ENCODE measurements around the gene ARHGEF28. TPM values are rescaled to one million over a fixed set of nuclear protein-coding genes. Genes with fewer than 3 reads are reported as not detected.

Gene ARHGEF28
- total RNA-seq, 6 donors from 2014 or later: 14.4 to 47.1 (median 24.4) TPM

DNA sequence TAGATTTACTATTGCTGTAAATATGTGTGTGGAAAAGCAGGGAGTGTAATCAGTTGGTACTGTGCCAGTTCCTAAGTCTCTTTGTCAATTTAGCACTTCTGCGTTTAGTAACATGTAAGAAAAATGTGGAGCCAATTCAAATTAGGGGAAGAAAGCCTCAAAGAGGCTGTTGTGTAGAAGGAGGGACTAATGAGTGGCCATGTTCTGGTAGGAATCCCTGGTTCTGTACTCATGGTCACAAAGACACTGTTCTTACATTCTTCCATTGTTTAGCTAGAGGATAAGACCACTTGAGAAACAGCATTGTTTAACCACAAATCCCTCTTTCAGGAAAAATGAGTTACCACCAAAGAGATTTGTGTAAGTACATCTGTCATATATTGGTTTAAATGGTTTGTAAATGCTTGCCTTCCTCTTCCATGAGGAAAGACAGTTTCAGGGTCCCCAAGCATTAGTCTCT, 14.9 kb downstream of the ARHGEF28 start:
- no peaks in the 10 kb centered on the region for H3K27me3 ChIP-seq
- no peak overlapping the region for H3K4me3 ChIP-seq
- H3K4me1 ChIP-seq: peaks cover 0 to 5% (median 2%) of the 10 kb centered on the region in 4 donors
- DNase-seq (no peak), ATAC-seq (ENCODE audit: low FRiP score in 2 of 2) (no peak)
- no peak overlapping the region for H3K27ac ChIP-seq
- no peaks in the 10 kb centered on the region for H3K36me3 ChIP-seq
- no peak for TF ChIP-seq CTCF (IDR thresholded peaks at IDR 0.05)
- no peak for TF ChIP-seq POLR2A (IDR thresholded peaks at IDR 0.05)
- no peak for TF ChIP-seq POLR2AphosphoS5 (IDR thresholded peaks at IDR 0.05)
- no peak for TF ChIP-seq EP300 (IDR thresholded peaks at IDR 0.05)
- H3K9me3 ChIP-seq: no peaks in the 10 kb centered on the region
- WGBS, 2 donors: 12 to 13% methylated on average over 1 of the region's 1 CpG

- TF ChIP-seq POLR2A (IDR thresholded peaks at IDR 0.05): no peak
- DNase-seq (no peak), ATAC-seq (ENCODE audit: low FRiP score in 2 of 2) (no peak)
- Histone ChIP-seq H3K4me1 (peaks cover 0 to 5% (median 2%) of the 10 kb centered on the region in 4 donors), H3K9me3 (no peaks in the 10 kb centered on the region), H3K36me3 (no peaks in the 10 kb centered on the region), H3K27ac (no peak overlapping the region), H3K27me3 (no peaks in the 10 kb centered on the region), H3K4me3 (no peak overlapping the region)
- WGBS, 2 donors: 81 to 83% methylated on average over 5 of the region's 5 CpGs
Measured at GRCh38 chr5:73641811-73642210, 15.8 kb downstream of the ARHGEF28 start.

DNA sequence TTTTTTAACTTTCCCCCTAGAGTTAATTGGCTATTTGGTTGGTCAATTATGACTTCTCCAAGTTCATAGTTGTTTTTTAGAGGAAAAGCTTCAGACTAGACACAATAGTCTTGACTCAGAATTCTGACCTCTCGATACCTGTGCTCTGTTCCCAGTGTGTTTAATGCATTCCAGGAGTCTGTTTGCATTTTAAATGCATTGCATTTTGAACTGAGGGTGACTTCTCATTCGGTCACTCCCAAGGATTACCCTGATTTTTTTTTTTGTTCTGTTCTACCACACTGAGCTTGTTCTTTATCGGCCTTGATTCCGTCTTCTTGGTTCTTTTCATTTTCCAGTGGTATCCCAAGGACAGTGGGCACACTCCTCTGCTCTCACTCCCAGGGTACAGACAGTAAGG, 16.3 kb downstream of the ARHGEF28 start:
- 86 to 89% methylated on average over 4 of the region's 4 CpGs for WGBS, 2 donors
- Histone ChIP-seq H3K27me3 (no peaks in the 10 kb centered on the region), H3K4me1 (peaks cover 0 to 5% (median 2%) of the 10 kb centered on the region in 4 donors), H3K4me3 (no peak overlapping the region), H3K9me3 (no peaks in the 10 kb centered on the region), H3K36me3 (no peaks in the 10 kb centered on the region), H3K27ac (no peak overlapping the region)
- ATAC-seq (ENCODE audit: low FRiP score in 2 of 2) (no peak), DNase-seq (no peak)
- TF ChIP-seq POLR2A (IDR thresholded peaks at IDR 0.05) (no peak), POLR2AphosphoS5 (IDR thresholded peaks at IDR 0.05) (no peak), EP300 (IDR thresholded peaks at IDR 0.05) (no peak), CTCF (IDR thresholded peaks at IDR 0.05) (no peak)

DNA sequence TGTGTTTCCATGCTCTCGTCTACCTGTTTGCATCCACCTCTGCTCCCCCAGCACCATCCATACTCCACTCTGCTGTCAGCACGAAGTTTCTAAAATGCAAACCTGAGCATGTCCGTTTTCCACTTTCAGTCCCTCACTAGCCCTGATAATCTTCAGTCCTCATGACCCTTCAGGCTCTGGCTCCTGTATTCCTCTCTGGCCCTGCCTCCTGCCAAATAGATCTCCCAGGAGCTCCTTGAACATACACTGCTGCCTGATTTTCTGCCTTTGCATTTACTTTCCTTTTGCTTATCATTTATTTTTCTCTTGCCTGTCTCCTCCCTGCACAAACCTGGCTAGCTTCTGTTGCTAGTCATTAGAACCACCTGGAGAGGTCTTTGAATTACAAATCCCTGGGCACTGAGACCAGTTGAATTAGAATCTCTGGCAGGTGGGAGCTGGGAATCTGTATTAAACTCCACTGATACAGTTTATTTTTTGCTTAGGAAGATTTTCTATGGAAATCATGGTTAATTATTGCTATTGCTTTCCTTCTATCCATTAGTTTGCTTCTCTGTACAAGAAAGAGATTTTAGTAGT, 18.5 kb downstream of the ARHGEF28 start:
- Histone ChIP-seq H3K27ac (no peak overlapping the region), H3K4me3 (no peak overlapping the region), H3K9me3 (no peaks in the 10 kb centered on the region), H3K27me3 (no peaks in the 10 kb centered on the region), H3K4me1 (peaks cover 0 to 5% (median 2%) of the 10 kb centered on the region in 4 donors), H3K36me3 (no peaks in the 10 kb centered on the region)
- no peak for TF ChIP-seq POLR2AphosphoS5 (IDR thresholded peaks at IDR 0.05)
- TF ChIP-seq EP300 (IDR thresholded peaks at IDR 0.05): no peak
- no peak for TF ChIP-seq POLR2A (IDR thresholded peaks at IDR 0.05)
- no peak for TF ChIP-seq CTCF (IDR thresholded peaks at IDR 0.05)
- WGBS, 2 donors: 79 to 81% methylated on average over 3 of the region's 3 CpGs
- ATAC-seq (ENCODE audit: low FRiP score in 2 of 2) (no peak), DNase-seq (no peak)

GRCh38 chr5:73647721-73648120, 21.7 kb downstream of the ARHGEF28 start:
- no peak for DNase-seq
- Histone ChIP-seq H3K27me3 (no peaks in the 10 kb centered on the region), H3K4me3 (no peak overlapping the region), H3K9me3 (no peaks in the 10 kb centered on the region), H3K36me3 (no peaks in the 10 kb centered on the region), H3K4me1 (no peaks in the 10 kb centered on the region), H3K27ac (no peak overlapping the region)
- ATAC-seq (ENCODE audit: low FRiP score in 2 of 2): no peak
- TF ChIP-seq POLR2A (IDR thresholded peaks at IDR 0.05) (no peak), POLR2AphosphoS5 (IDR thresholded peaks at IDR 0.05) (no peak), EP300 (IDR thresholded peaks at IDR 0.05) (no peak), CTCF (IDR thresholded peaks at IDR 0.05) (no peak)

Measured in upper lobe of left lung (tissue), 6 donors.